ENCODE results near the gene ADK. TPM values are rescaled to one million over a fixed set of nuclear protein-coding genes. Genes with fewer than 3 reads are reported as not detected.
A peak's percentile ranks its signal among the peaks of the same experiment; 100 is the strongest.
"Not testable (repeated sequence)": the region's sequence is repeated elsewhere in the genome, so short reads cannot be mapped to it uniquely, and the experiment has no call there.

ADK gene
- total and polyA plus RNA-seq, 2 of the 4 experiments (the other 2 are of a cell fraction): 30.6 to 40.9 TPM

DNA sequence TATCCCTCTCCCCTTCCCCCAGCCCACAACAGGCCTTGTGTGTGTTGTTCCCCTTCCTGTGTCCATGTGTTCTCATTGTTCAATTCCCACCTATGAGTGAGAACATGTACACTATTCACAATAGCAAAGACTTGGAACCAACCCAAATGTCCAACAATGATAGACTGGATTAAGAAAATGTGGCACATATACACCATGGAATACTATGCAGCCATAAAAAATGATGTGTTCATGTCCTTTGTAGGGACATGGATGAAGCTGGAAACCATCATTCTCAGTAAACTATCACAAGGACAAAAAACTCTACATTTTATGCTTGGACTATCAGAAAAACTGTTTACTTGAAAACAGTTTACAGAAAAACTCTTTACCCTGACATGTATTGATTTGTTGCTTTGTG lies 347.6 kb downstream of the ADK start:
- H2BK120ac ChIP-seq (ENCODE audit: low read depth, low read length); H2BK15ac ChIP-seq (ENCODE audit: low read depth, low read length); H3K36me3 ChIP-seq (ENCODE audit: control insufficient read depth, insufficient read depth, low read length); H3K4ac ChIP-seq (ENCODE audit: low read depth, low read length); POLR2A ChIA-PET (ENCODE audit: unreplicated experiment); H3K27me3 ChIP-seq (ENCODE audit: control insufficient read depth, insufficient read depth, low read length); H4K8ac ChIP-seq (ENCODE audit: low read depth in 2 of 2, low read length in 2 of 2); BruUV-seq (replicated peaks); H3K9ac ChIP-seq (ENCODE audit: low read depth, low read length); H3K56ac ChIP-seq (ENCODE audit: extremely low read depth, insufficient read depth, low read length); intact Hi-C loops (cut with micrococcal nuclease); H2AK9ac ChIP-seq (replicated peaks; ENCODE audit: low read depth, low read length, poor library complexity); DNase-seq; H2AFZ ChIP-seq (replicated peaks; ENCODE audit: low read length, poor library complexity); H3K18ac ChIP-seq (ENCODE audit: low read depth, low read length); H3K27ac ChIP-seq (ENCODE audit: insufficient read depth, low read length); H4K20me1 ChIP-seq (ENCODE audit: insufficient read depth, low read length); in situ Hi-C loops (cut with MboI; ENCODE audit: low sequenced_read_pairs); CTCF ChIA-PET; H3K4me1 ChIP-seq (ENCODE audit: control insufficient read depth, insufficient read depth, low read length); H3K9me3 ChIP-seq (ENCODE audit: control insufficient read depth, insufficient read depth, low read length); H3K4me2 ChIP-seq (ENCODE audit: low read depth, low read length); H3K14ac ChIP-seq (replicated peaks; ENCODE audit: low read depth, low read length); H3K23ac ChIP-seq (ENCODE audit: low read depth, low read length); H4K5ac ChIP-seq (ENCODE audit: low read depth, low read length); dilution Hi-C loops (cut with HindIII; ENCODE audit: low sequenced_read_pairs, unreplicated experiment); H3K4me3 ChIP-seq (ENCODE audit: insufficient read depth, low read depth, low read length); H2BK20ac ChIP-seq (ENCODE audit: low read depth, low read length); H3K79me1 ChIP-seq (ENCODE audit: low read depth in 1 of 2, low read length in 2 of 2); H3K9me1 ChIP-seq (ENCODE audit: insufficient read depth, low read length); ATAC-seq (ENCODE audit: low read depth); H4K91ac ChIP-seq (ENCODE audit: insufficient read depth, low read depth, low read length); H2BK5ac ChIP-seq (ENCODE audit: low read depth, low read length, poor library complexity, severe bottlenecking): not testable (repeated sequence)
- 0 out of 2 replicates have a peak overlapping the region, but pooled peaks have one; percentile 47 for H2AK5ac ChIP-seq (ENCODE audit: low read depth, low read length)

All from IMR-90 (cell line).